Natural killer cell treated with Interleukin-12 subunit alpha and Interleukin-12 subunit beta and Interleukin-15 and Interleukin-18, amount 100 ng/mL, for 72 hours (primary cell): ENCODE data around the gene RCAN3. TPM values are rescaled to one million over a fixed set of nuclear protein-coding genes. Genes with fewer than 3 reads are reported as not detected.
A peak's percentile ranks its signal among the peaks of the same experiment; 100 is the strongest.
"Not testable (repeated sequence)": the region's sequence is repeated elsewhere in the genome, so short reads cannot be mapped to it uniquely, and the experiment has no call there.

ENCODE experiments used
- ATAC-seq, 2 donors: fragments of 150-1000 bp; cut with Tn5 transposase in 1 of 2; sonication (Bioruptor Pico), chemical (Tn5 transposase) in 1 of 2; 2 replicates each; pipeline ENCODE4 v1.10.0; 2021
- DNase-seq: peaks from one replicate; pipeline ENCODE4 v3.0.0; 2022; ENCODE audit warnings: low spot score
- H3K27ac Mint-ChIP-seq, 2 donors: 1 replicate in 1 of 2; 2 replicates in 1 of 2; pipeline ENCODE4 v1.8.0; 2022; ENCODE audit warnings: mixed read lengths in 2 of 2, mild to moderate bottlenecking in 1 of 2, moderate library complexity in 1 of 2
- H3K27me3 Mint-ChIP-seq, 2 donors: 1 replicate in 1 of 2; 2 replicates in 1 of 2; pipeline ENCODE4 v1.8.0; 2022; ENCODE audit warnings: mixed read lengths in 2 of 2
- H3K36me3 Mint-ChIP-seq: one replicate; pipeline ENCODE4 v1.8.0; 2022; ENCODE audit warnings: mixed read lengths
- H3K4me1 Mint-ChIP-seq, 2 donors: 1 replicate in 1 of 2; 2 replicates in 1 of 2; pipeline ENCODE4 v1.8.0; 2022; ENCODE audit warnings: low read depth in 2 of 2, mixed read lengths in 2 of 2, mild to moderate bottlenecking in 1 of 2
- H3K4me3 Mint-ChIP-seq: one replicate; pipeline ENCODE4 v1.8.0; 2022; ENCODE audit warnings: mixed read lengths
- H3K9me3 Mint-ChIP-seq: 2 replicates; pipeline ENCODE4 v1.8.0; 2022; ENCODE audit warnings: mixed read lengths
- total RNA-seq, 2 donors: library from RNA; stranded (reverse); gene quantifications; one replicate each; pipeline ENCODE4 v1.2.3, GENCODE V29; 2022

RCAN3 gene
- total RNA-seq, 2 donors from 2014 or later: 1.9 to 2.7 TPM

DNA sequence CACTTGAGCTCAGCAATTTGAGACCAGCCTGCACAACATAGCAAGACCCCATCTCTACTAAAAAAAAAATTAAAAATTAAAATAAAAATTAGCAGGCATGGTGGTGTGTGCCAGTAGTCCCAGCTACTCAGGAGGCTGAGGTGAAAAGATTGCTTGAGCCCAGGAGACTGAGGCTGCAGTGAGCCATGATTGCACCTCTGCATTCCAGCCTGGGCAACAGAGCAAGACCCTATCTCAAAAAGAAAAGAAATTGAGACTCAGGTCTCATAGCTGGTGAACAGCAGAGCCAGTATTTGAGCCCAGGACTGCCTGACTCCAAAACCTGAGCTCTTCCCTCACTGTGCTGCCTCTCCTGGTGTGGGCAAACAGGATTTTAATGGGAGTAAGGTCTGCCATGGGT is 28.4 kb upstream of the RCAN3 start:
- ATAC-seq (no peak), DNase-seq (no peak)
- H3K36me3 Mint-ChIP-seq: no peaks in the 10 kb centered on the region
- no peaks in the 10 kb centered on the region for H3K9me3 Mint-ChIP-seq
- no peaks in the 10 kb centered on the region for H3K4me1 Mint-ChIP-seq
- H3K27me3 Mint-ChIP-seq: no peaks in the 10 kb centered on the region
- no peak overlapping the region for H3K4me3 Mint-ChIP-seq
- no peak overlapping the region for H3K27ac Mint-ChIP-seq

GRCh38 chr1:24475700-24476099 is 26.9 kb upstream of the RCAN3 start:
- no peak for DNase-seq
- no peak overlapping the region for H3K27ac Mint-ChIP-seq
- no peaks in the 10 kb centered on the region for H3K36me3 Mint-ChIP-seq
- H3K4me1 Mint-ChIP-seq: peaks cover 0 to 3% of the 10 kb centered on the region in 2 donors
- no peaks in the 10 kb centered on the region for H3K27me3 Mint-ChIP-seq
- no peak overlapping the region for H3K4me3 Mint-ChIP-seq
- no peaks in the 10 kb centered on the region for H3K9me3 Mint-ChIP-seq
- no peak for ATAC-seq

- Mint-ChIP-seq H3K27ac (no peak overlapping the region), H3K4me3 (no peak overlapping the region)
- ATAC-seq: no peak
Observed at GRCh38 chr1:24476571-24476970, 26.1 kb upstream of the RCAN3 start.

GRCh38 chr1:24477309-24477708 is 25.3 kb upstream of the RCAN3 start:
- H3K36me3 Mint-ChIP-seq: no peaks in the 10 kb centered on the region
- no peak overlapping the region for H3K27ac Mint-ChIP-seq
- no peaks in the 10 kb centered on the region for H3K27me3 Mint-ChIP-seq
- ATAC-seq: no peak
- H3K4me1 Mint-ChIP-seq: peaks cover 12 to 16% of the 10 kb centered on the region in 2 donors
- DNase-seq: no peak
- no peak overlapping the region for H3K4me3 Mint-ChIP-seq
- H3K9me3 Mint-ChIP-seq: no peaks in the 10 kb centered on the region

More at GRCh38 chr1:24476571-24476970, 26.1 kb upstream of the RCAN3 start:
- Mint-ChIP-seq H3K9me3 (no peaks in the 10 kb centered on the region), H3K36me3 (no peaks in the 10 kb centered on the region), H3K27me3 (no peaks in the 10 kb centered on the region), H3K4me1 (peaks cover 8 to 9% of the 10 kb centered on the region in 2 donors)
- DNase-seq: no peak

- Mint-ChIP-seq H3K4me3 (peak overlapping the region; percentile 70), H3K27me3 (no peaks in the 10 kb centered on the region), H3K36me3 (no peaks in the 10 kb centered on the region), H3K9me3 (no peaks in the 10 kb centered on the region), H3K27ac (peak overlapping the region; percentile 67 to 73), H3K4me1 (peaks cover 12 to 16% of the 10 kb centered on the region in 2 donors)
- ATAC-seq: peak; percentile 65 to 76
- DNase-seq: no peak
Observed at GRCh38 chr1:24481101-24481500, 21.5 kb upstream of the RCAN3 start.

GRCh38 chr1:24481843-24482610 is 20.6 kb upstream of the RCAN3 start:
- no peaks in the 10 kb centered on the region for H3K9me3 Mint-ChIP-seq
- peak overlapping the region; percentile 67 to 73 for H3K27ac Mint-ChIP-seq
- H3K4me1 Mint-ChIP-seq: peaks cover 12 to 16% of the 10 kb centered on the region in 2 donors
- no peak for DNase-seq
- ATAC-seq: peak; percentile 56 to 78
- H3K36me3 Mint-ChIP-seq: no peaks in the 10 kb centered on the region
- H3K27me3 Mint-ChIP-seq: peaks cover 4% of the 10 kb centered on the region in 2 donors
- H3K4me3 Mint-ChIP-seq: peak overlapping the region; percentile 70

- Mint-ChIP-seq H3K36me3 (no peaks in the 10 kb centered on the region), H3K4me3 (no peak overlapping the region), H3K27me3 (peaks cover 8 to 9% of the 10 kb centered on the region in 2 donors), H3K9me3 (no peaks in the 10 kb centered on the region), H3K4me1 (peaks cover 12 to 16% of the 10 kb centered on the region in 2 donors), H3K27ac (no peak overlapping the region)
- DNase-seq (no peak), ATAC-seq (no peak)
Observed at GRCh38 chr1:24483441-24483840, 19.2 kb upstream of the RCAN3 start.

GRCh38 chr1:24484199-24484598 is 18.4 kb upstream of the RCAN3 start:
- ATAC-seq (no peak), DNase-seq (no peak)
- Mint-ChIP-seq H3K9me3 (no peaks in the 10 kb centered on the region), H3K36me3 (no peaks in the 10 kb centered on the region), H3K27ac (peak overlapping the region; percentile 17 to 18), H3K27me3 (peaks cover 8 to 14% of the 10 kb centered on the region in 2 donors), H3K4me1 (peaks cover 12 to 16% of the 10 kb centered on the region in 2 donors), H3K4me3 (no peak overlapping the region)

DNA sequence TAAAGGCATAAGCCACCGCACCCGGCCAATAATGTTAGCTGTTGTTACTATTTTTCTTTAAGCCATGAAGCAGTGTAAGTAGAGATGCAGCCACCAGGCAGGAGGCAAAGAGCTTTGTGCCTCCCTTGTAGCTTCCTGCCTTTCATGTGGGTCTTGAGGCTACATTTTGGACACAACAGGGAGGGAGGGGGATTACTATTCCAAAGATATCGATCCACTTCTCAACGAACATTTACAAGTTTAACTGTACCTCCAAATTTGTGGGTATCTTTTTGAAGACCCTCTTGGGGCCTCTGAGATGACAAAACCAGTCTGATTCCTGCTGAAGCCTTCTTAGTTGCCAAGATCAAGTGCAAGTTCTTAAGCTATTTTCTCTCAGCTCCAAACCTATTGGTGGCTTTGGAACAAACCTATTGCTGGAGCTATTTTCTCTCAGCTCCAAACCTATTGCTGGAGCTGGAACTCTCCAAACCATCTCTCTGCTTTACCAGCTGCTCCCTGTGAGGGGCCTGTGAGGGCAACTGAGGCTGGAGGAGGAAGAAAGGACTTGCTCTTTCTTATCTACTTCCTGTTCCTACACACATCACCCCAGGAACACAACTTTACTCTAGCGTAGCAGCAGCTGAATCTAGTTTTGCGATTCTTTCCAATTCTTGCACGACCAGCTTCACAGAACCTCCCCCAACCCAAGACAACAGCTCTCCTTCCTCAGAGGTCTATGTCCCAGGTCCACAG is 16.1 kb upstream of the RCAN3 start:
- H3K27me3 Mint-ChIP-seq: peaks cover 11 to 16% of the 10 kb centered on the region in 2 donors
- peak overlapping the region in 1 of 2 donors; percentile 37 for H3K27ac Mint-ChIP-seq
- H3K4me3 Mint-ChIP-seq: no peak overlapping the region
- ATAC-seq: no peak
- no peak for DNase-seq
- H3K4me1 Mint-ChIP-seq: peaks cover 5 to 7% of the 10 kb centered on the region in 2 donors
- no peaks in the 10 kb centered on the region for H3K9me3 Mint-ChIP-seq
- peaks cover under 1% of the 10 kb centered on the region for H3K36me3 Mint-ChIP-seq

GRCh38 chr1:24487455-24487854 is 15.2 kb upstream of the RCAN3 start:
- DNase-seq: no peak
- H3K27me3 Mint-ChIP-seq: peaks cover 18 to 22% of the 10 kb centered on the region in 2 donors
- no peak for ATAC-seq
- peaks cover 4% of the 10 kb centered on the region for H3K36me3 Mint-ChIP-seq
- H3K9me3 Mint-ChIP-seq: no peaks in the 10 kb centered on the region
- H3K4me1 Mint-ChIP-seq: no peaks in the 10 kb centered on the region
- H3K4me3 Mint-ChIP-seq: no peak overlapping the region
- H3K27ac Mint-ChIP-seq: peak overlapping the region in 1 of 2 donors; percentile 37

DNA sequence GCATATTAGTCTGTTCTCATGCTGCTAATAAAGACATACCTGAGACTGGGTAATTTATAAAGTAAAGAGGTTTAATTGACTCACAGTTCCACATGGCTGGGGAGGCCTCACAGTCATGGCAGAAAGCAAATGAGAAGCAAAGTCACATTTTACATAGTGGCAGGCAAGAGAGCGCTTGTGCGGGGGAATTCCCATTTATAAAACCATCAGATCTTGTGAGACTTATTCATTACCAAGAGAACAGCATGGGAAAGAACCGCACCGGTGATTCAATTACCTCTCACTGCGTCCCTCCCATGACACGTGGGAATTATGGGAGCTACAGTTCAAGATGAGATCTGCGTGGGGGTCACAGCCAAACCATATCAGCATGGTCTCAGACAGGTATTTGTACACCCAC is 14.5 kb upstream of the RCAN3 start:
- H3K4me3 Mint-ChIP-seq, H3K36me3 Mint-ChIP-seq, ATAC-seq, H3K9me3 Mint-ChIP-seq, DNase-seq, H3K4me1 Mint-ChIP-seq: not testable (repeated sequence)
- peaks cover 18 to 26% of the 10 kb centered on the region in 2 donors for H3K27me3 Mint-ChIP-seq
- H3K27ac Mint-ChIP-seq: peak overlapping the region in 1 of 2 donors; percentile 23

- no peaks in the 10 kb centered on the region for H3K4me1 Mint-ChIP-seq
- H3K4me3 Mint-ChIP-seq: no peak overlapping the region
Observed at GRCh38 chr1:24489674-24490073, 13.0 kb upstream of the RCAN3 start.

GRCh38 chr1:24490101-24490781 is 12.4 kb upstream of the RCAN3 start:
- H3K36me3 Mint-ChIP-seq: peaks cover 4% of the 10 kb centered on the region
- H3K27me3 Mint-ChIP-seq: peaks cover 25 to 27% of the 10 kb centered on the region in 2 donors
- H3K9me3 Mint-ChIP-seq: no peaks in the 10 kb centered on the region
- DNase-seq: no peak
- no peak overlapping the region for H3K27ac Mint-ChIP-seq
- ATAC-seq: no peak
- no peaks in the 10 kb centered on the region for H3K4me1 Mint-ChIP-seq
- no peak overlapping the region for H3K4me3 Mint-ChIP-seq

More at GRCh38 chr1:24489674-24490073, 13.0 kb upstream of the RCAN3 start:
- Mint-ChIP-seq H3K27ac (no peak overlapping the region), H3K36me3 (peaks cover 4% of the 10 kb centered on the region), H3K9me3 (no peaks in the 10 kb centered on the region), H3K27me3 (peaks cover 24 to 27% of the 10 kb centered on the region in 2 donors)
- no peak for DNase-seq
- no peak for ATAC-seq
